Measurements from ENCODE around the gene COL4A2.

DNA sequence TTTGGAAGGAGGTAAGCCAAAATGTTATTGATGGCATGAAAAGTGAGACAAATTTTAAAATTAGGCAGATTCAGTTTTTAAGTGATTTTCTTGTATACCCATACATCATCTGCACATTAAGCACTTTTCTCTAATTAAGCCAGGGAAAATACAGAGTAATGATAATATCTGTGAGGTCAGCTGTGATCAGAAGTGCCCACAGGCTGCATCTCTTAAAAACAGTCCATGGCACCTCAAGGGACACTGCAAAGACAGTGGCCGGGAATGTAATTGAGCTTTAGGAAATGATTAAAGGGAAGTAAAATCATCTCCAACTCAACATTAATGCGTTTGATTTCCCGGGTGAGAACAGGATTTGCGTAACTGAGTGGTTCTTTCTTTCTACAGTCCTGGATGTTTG, 2.1 kb upstream of the COL4A2 start:
- TF ChIP-seq, protein P1, sequence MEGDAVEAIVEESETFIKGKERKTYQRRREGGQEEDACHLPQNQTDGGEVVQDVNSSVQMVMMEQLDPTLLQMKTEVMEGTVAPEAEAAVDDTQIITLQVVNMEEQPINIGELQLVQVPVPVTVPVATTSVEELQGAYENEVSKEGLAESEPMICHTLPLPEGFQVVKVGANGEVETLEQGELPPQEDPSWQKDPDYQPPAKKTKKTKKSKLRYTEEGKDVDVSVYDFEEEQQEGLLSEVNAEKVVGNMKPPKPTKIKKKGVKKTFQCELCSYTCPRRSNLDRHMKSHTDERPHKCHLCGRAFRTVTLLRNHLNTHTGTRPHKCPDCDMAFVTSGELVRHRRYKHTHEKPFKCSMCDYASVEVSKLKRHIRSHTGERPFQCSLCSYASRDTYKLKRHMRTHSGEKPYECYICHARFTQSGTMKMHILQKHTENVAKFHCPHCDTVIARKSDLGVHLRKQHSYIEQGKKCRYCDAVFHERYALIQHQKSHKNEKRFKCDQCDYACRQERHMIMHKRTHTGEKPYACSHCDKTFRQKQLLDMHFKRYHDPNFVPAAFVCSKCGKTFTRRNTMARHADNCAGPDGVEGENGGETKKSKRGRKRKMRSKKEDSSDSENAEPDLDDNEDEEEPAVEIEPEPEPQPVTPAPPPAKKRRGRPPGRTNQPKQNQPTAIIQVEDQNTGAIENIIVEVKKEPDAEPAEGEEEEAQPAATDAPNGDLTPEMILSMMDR (conservative IDR thresholded peaks at IDR 0.05; ENCODE audit: low read depth, low read length) = no peak
- TF ChIP-seq EZH2 (IDR thresholded peaks at IDR 0.05; ENCODE audit: low read length, unreplicated experiment) = no peak
